Stimulated activated CD4-positive, alpha-beta T cell treated with anti-CD3 and anti-CD28 coated beads, Interleukin-12 subunit alpha, Interleukin-12 subunit beta, amount 100 ng/mL, for 48 hours (primary cell): Measurements from ENCODE around the gene ARL8A.
"Not testable (repeated sequence)": the region's sequence is repeated elsewhere in the genome, so short reads cannot be mapped to it uniquely, and the experiment has no call there.

Experiments used
- DNase-seq, 3 donors: peaks; one replicate each; pipeline ENCODE4 v3.0.0-alpha.2; 2020; ENCODE audit warnings: low read depth in 2 of 3, low spot score in 1 of 3

ARL8A gene

GRCh38 chr1:202144402-202145067 lies at the start of gene ARL8A:
ARL8A (minus strand) TSS chr1:202144737; CDS start chr1:202144572, 165 bp downstream.
- peak; percentile 37 to 68 (median 59) for DNase-seq

- no peak for DNase-seq
These were observed 49.8 kb upstream of the ARL8A start for GRCh38 chr1:202194328-202194648.

- no peak for DNase-seq
These were observed 49.2 kb upstream of the ARL8A start, which contains the start of gene LGR6 for GRCh38 chr1:202193614-202194327. LGR6 (plus strand) TSS chr1:202193799; CDS start chr1:202193990, 191 bp downstream.

- DNase-seq: peak in 2 of 3 donors; percentile 37 to 45
These were observed 48.5 kb upstream of the ARL8A start for GRCh38 chr1:202192770-202193613.

- not testable (repeated sequence) for DNase-seq
These were observed 46.9 kb upstream of the ARL8A start for GRCh38 chr1:202191391-202191790.

- no peak for DNase-seq
These were observed 45.6 kb upstream of the ARL8A start for GRCh38 chr1:202189918-202190715.

GRCh38 chr1:202189001-202189790 lies 44.7 kb upstream of the ARL8A start:
- DNase-seq: peak; percentile 52 to 77 (median 73)

- DNase-seq: no peak
These were observed 43.3 kb upstream of the ARL8A start for GRCh38 chr1:202187697-202188407.

- no peak for DNase-seq
These were observed 42.6 kb upstream of the ARL8A start for GRCh38 chr1:202187041-202187671.

- no peak for DNase-seq
These were observed 41.8 kb upstream of the ARL8A start for GRCh38 chr1:202186327-202186726.

- DNase-seq: peak; percentile 58 to 80 (median 60)
These were observed 40.4 kb upstream of the ARL8A start for GRCh38 chr1:202184750-202185460.

GRCh38 chr1:202182040-202182877 lies 37.7 kb upstream of the ARL8A start:
- DNase-seq: no peak

- DNase-seq: no peak
These were observed 37.0 kb upstream of the ARL8A start for GRCh38 chr1:202181586-202181985.

- DNase-seq: not testable (repeated sequence)
These were observed 36.2 kb upstream of the ARL8A start for GRCh38 chr1:202180751-202181139.

- DNase-seq: no peak
These were observed 35.6 kb upstream of the ARL8A start for GRCh38 chr1:202179828-202180750.
